H9 (cell line): Measurements from ENCODE around the gene TRABD. TPM values are rescaled to one million over a fixed set of nuclear protein-coding genes. Genes with fewer than 3 reads are reported as not detected.
"Not testable (repeated sequence)": the region's sequence is repeated elsewhere in the genome, so short reads cannot be mapped to it uniquely, and the experiment has no call there.

Source experiments
- DNase-seq: peaks from one replicate; pipeline ENCODE4 v3.0.0-alpha.2; 2017
- H2AFZ ChIP-seq: one replicate; pipeline ENCODE4 v1.6.1; 2013; ENCODE audit warnings: mild to moderate bottlenecking, low read length, control low read depth, moderate library complexity
- H2AK5ac ChIP-seq: 2 replicates; pipeline ENCODE4 v1.6.1; 2013; ENCODE audit warnings: low read length, control low read depth, mixed read lengths; ENCODE audit not compliant: insufficient read length
- H2BK120ac ChIP-seq: one replicate; pipeline ENCODE4 v1.6.1; 2013; ENCODE audit warnings: low read depth, mild to moderate bottlenecking, low read length, control low read depth, inconsistent platforms; ENCODE audit not compliant: poor library complexity, severe bottlenecking
- H2BK12ac ChIP-seq: 2 replicates; pipeline ENCODE4 v1.6.1; 2013; ENCODE audit warnings: low read length, control low read depth, mixed read lengths, low read depth; ENCODE audit not compliant: insufficient read length
- H2BK15ac ChIP-seq: 2 replicates; pipeline ENCODE4 v1.6.1; 2013; ENCODE audit warnings: low read depth, low read length, control low read depth
- H2BK20ac ChIP-seq: one replicate; pipeline ENCODE4 v1.6.1; 2013; ENCODE audit warnings: low read depth, mild to moderate bottlenecking, low read length, control low read depth, inconsistent platforms; ENCODE audit not compliant: poor library complexity, severe bottlenecking
- H2BK5ac ChIP-seq: 2 replicates; pipeline ENCODE4 v1.6.1; 2013; ENCODE audit warnings: low read length, control low read depth, mixed read lengths; ENCODE audit not compliant: insufficient read length
- H3K14ac ChIP-seq: 2 replicates; pipeline ENCODE4 v1.6.1; 2013; ENCODE audit warnings: low read length, control low read depth; ENCODE audit not compliant: insufficient read depth
- H3K18ac ChIP-seq: 2 replicates; pipeline ENCODE4 v1.6.1; 2013; ENCODE audit warnings: low read depth, mild to moderate bottlenecking, mixed read lengths, low read length, control low read depth; ENCODE audit not compliant: insufficient read length
- H3K23ac ChIP-seq: 2 replicates; pipeline ENCODE4 v1.6.1; 2013; ENCODE audit warnings: low read length, control low read depth, mixed read lengths, low read depth; ENCODE audit not compliant: insufficient read length
- H3K23me2 ChIP-seq: 2 replicates; pipeline ENCODE4 v1.6.1; 2013; ENCODE audit warnings: low read depth, mild to moderate bottlenecking, mixed read lengths, low read length, control low read depth; ENCODE audit not compliant: insufficient read length, poor library complexity, severe bottlenecking
- H3K27ac ChIP-seq: 2 replicates; pipeline ENCODE4 v1.5.1; 2013; ENCODE audit warnings: low read length, control low read depth, mixed read lengths, low read depth; ENCODE audit not compliant: insufficient read length
- H3K27me3 ChIP-seq: 2 replicates; pipeline ENCODE4 v1.6.1; 2013; ENCODE audit warnings: low read length, control low read depth, inconsistent platforms; ENCODE audit not compliant: insufficient read depth
- H3K4ac ChIP-seq: 2 replicates; pipeline ENCODE4 v1.6.1; 2013; ENCODE audit warnings: low read depth, mild to moderate bottlenecking, control low read depth, inconsistent platforms, low read length, moderate library complexity
- H3K4me1 ChIP-seq: 2 replicates; pipeline ENCODE4 v1.6.1; 2013; ENCODE audit warnings: low read length, control low read depth, inconsistent platforms; ENCODE audit not compliant: insufficient read depth
- H3K4me2 ChIP-seq: 2 replicates; pipeline ENCODE4 v1.6.1; 2013; ENCODE audit warnings: low read length, control low read depth, mixed read lengths; ENCODE audit not compliant: insufficient read length, insufficient read depth
- H3K56ac ChIP-seq: 2 replicates; pipeline ENCODE4 v1.6.1; 2013; ENCODE audit warnings: low read depth, mild to moderate bottlenecking, mixed read lengths, low read length, control low read depth; ENCODE audit not compliant: insufficient read length
- H3K79me1 ChIP-seq: 2 replicates; pipeline ENCODE4 v1.6.1; 2013; ENCODE audit warnings: low read depth, mild to moderate bottlenecking, moderate library complexity, low read length, control low read depth, inconsistent platforms; ENCODE audit not compliant: insufficient read depth, poor library complexity, severe bottlenecking
- H3K79me2 ChIP-seq: 2 replicates; pipeline ENCODE4 v1.6.1; 2013; ENCODE audit warnings: low read length, control low read depth, inconsistent platforms; ENCODE audit not compliant: insufficient read depth
- H3K9ac ChIP-seq: 2 replicates; pipeline ENCODE4 v1.6.1; 2013; ENCODE audit warnings: low read length, control low read depth, mixed read lengths; ENCODE audit not compliant: insufficient read length; ENCODE audit errors: extremely low read depth
- H3K9me3 ChIP-seq: one replicate; pipeline ENCODE4 v1.6.1; 2013; ENCODE audit warnings: low read depth, low read length, inconsistent platforms; ENCODE audit not compliant: control insufficient read depth
- H3T11ph ChIP-seq: one replicate; pipeline ENCODE4 v1.6.1; 2013; ENCODE audit warnings: mild to moderate bottlenecking, low read length, control low read depth, inconsistent platforms
- H4K20me1 ChIP-seq: one replicate; pipeline ENCODE4 v1.6.1; 2013; ENCODE audit not compliant: control insufficient read depth, insufficient read length, insufficient read depth
- H4K5ac ChIP-seq: 2 replicates; pipeline ENCODE4 v1.6.1; 2013; ENCODE audit warnings: low read depth, mild to moderate bottlenecking, mixed read lengths, low read length, control low read depth; ENCODE audit not compliant: insufficient read length
- H4K8ac ChIP-seq: replicated peaks from 2 replicates; pipeline ENCODE4 v1.6.1; 2013; ENCODE audit warnings: low read length, control low read depth, mixed read lengths, low read depth; ENCODE audit not compliant: insufficient read length
- H4K91ac ChIP-seq: 2 replicates; pipeline ENCODE4 v1.6.1; 2013; ENCODE audit warnings: low read depth, mild to moderate bottlenecking, moderate library complexity, mixed read lengths, low read length, control low read depth; ENCODE audit not compliant: insufficient read length
- H3K27ac Mint-ChIP-seq, 3 experiments: 2 replicates in 2 of 3; 3 replicates in 1 of 3; pipeline ENCODE4 v1.8.0; 2020 to 2021; ENCODE audit warnings: mixed read lengths in 3 of 3, mild to moderate bottlenecking in 1 of 3, moderate library complexity in 1 of 3
- H3K27me3 Mint-ChIP-seq: 2 replicates; pipeline ENCODE4 v1.8.0; 2021; ENCODE audit warnings: low read depth, mild to moderate bottlenecking, moderate library complexity, mixed read lengths
- H3K36me3 Mint-ChIP-seq, 3 experiments: 2 replicates in 2 of 3; 3 replicates in 1 of 3; pipeline ENCODE4 v1.8.0; 2020 to 2021; ENCODE audit warnings: low read depth in 3 of 3, mixed read lengths in 3 of 3; ENCODE audit not compliant: insufficient read depth in 1 of 3
- H3K4me1 Mint-ChIP-seq, 2 experiments: 2 replicates each; pipeline ENCODE4 v1.8.0; 2020; ENCODE audit warnings: mixed read lengths in 2 of 2
- H3K4me3 Mint-ChIP-seq, 2 experiments: 2 replicates in 1 of 2; 3 replicates in 1 of 2; pipeline ENCODE4 v1.8.0; 2020 to 2021; ENCODE audit warnings: mild to moderate bottlenecking in 2 of 2, mixed read lengths in 2 of 2, moderate library complexity in 1 of 2
- H3K9me3 Mint-ChIP-seq, 2 experiments: 2 replicates in 1 of 2; 3 replicates in 1 of 2; pipeline ENCODE4 v1.8.0; 2020; ENCODE audit warnings: mild to moderate bottlenecking in 2 of 2, mixed read lengths in 2 of 2, moderate library complexity in 1 of 2
- CTCF ChIP-seq: fragments of 200-600 bp; sonication (generic); conservative IDR thresholded peaks from 3 replicates; pipeline ENCODE4 v1.8.0; 2021; ENCODE audit warnings: antibody characterized with exemption, mild to moderate bottlenecking
- WGBS: extraction: QIAGEN DNeasy Blood & Tissue Kit; methylation state at CpG from one replicate; pipeline ENCODE4 v1.1.7; 2013; ENCODE audit warnings: missing lambda C conversion rate, low lambda C conversion rate, mixed read lengths; ENCODE audit not compliant: insufficient read length; ENCODE audit errors: extremely low coverage; 5-methylcytosine and 5-hydroxymethylcytosine counted together
- total RNA-seq: library from RNA; stranded (reverse); gene quantifications from 2 replicates; pipeline ENCODE4 v1.2.1, GENCODE V29; 2021

TRABD gene
- total RNA-seq, 1 experiment from 2014 or later: 47.8 TPM

DNA sequence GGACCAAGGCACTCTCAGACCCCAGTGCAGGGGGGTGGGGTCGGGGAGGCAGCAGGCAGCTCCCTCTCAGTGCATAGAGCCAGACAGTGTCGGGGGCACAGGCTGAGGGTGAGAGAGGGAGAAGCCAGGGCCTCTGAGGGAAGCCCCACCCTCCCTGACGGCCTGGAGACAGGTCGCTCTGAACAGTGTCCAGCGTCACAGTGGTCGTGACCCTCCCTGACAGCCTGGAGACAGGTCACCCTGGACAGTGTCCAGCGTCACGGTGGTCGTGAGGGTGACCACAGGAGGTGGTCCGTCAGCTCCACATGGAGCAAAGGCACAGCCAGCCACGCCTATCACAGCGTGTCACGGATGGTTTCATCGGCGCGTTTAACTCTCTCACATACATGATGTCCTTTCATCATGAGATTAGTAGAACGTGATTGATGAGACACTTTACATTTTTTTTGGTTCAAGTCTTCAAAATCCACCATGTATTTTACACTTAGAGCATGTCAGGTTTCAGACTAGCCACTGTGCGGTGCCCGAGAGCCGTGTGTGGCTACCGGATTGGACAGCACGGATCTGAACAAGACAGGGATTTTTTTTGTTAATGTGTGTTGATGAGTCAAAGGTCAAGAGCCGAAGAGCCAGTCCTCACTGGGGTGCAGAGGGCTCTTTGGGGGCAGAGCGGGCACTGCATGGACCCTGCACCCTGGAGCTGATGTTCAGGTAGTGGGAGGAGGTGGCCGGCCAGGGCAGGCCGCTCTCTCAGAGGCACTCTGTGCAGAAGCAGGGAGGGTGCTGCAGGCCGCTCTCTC lies 39.1 kb upstream of the TRABD start:
- Histone ChIP-seq H3T11ph (no peak overlapping the region), H3K23me2 (peaks cover 6% of the 10 kb centered on the region), H2BK15ac (no peak overlapping the region), H4K20me1 (no peaks in the 10 kb centered on the region), H3K14ac (no peak overlapping the region; the same call in 1 of the 2 replicates), H3K4me2 (no peak overlapping the region), H2BK12ac (no peak overlapping the region), H2AK5ac (no peak overlapping the region), H3K27ac (no peak overlapping the region), H3K56ac (no peak overlapping the region), H4K8ac (peak overlapping the region; percentile 58), H3K9me3 (no peaks in the 10 kb centered on the region), H4K91ac (no peak overlapping the region), H3K79me2 (no peaks in the 10 kb centered on the region), H3K18ac (no peak overlapping the region), H3K23ac (no peak overlapping the region), H2BK120ac (no peak overlapping the region), H3K27me3 (no peaks in the 10 kb centered on the region), H2AFZ (no peak overlapping the region), H2BK5ac (no peak overlapping the region), H3K4me1 (no peaks in the 10 kb centered on the region), H3K79me1 (no peaks in the 10 kb centered on the region), H4K5ac (no peak overlapping the region), H2BK20ac (no peak overlapping the region), H3K4ac (no peak overlapping the region), H3K9ac (no peak overlapping the region)
- no peak overlapping the region for H3K27ac Mint-ChIP-seq
- no CpG with 5 or more reads among the region's 27 CpGs for WGBS
- TF ChIP-seq CTCF: peak; percentile 40; the same call in 2 of the 3 replicates
- H3K4me1 Mint-ChIP-seq: peaks cover 2 to 7% of the 10 kb centered on the region in 2 experiments
- H3K9me3 Mint-ChIP-seq: no peaks in the 10 kb centered on the region; a peak in 1 of 5 replicates
- H3K27me3 Mint-ChIP-seq: peaks cover 28% of the 10 kb centered on the region
- no peak for DNase-seq
- H3K36me3 Mint-ChIP-seq: no peaks in the 10 kb centered on the region; a peak in 1 of 7 replicates
- peak overlapping the region in 1 of 2 experiments; percentile 74; a peak in 3 of 5 replicates for H3K4me3 Mint-ChIP-seq

DNA sequence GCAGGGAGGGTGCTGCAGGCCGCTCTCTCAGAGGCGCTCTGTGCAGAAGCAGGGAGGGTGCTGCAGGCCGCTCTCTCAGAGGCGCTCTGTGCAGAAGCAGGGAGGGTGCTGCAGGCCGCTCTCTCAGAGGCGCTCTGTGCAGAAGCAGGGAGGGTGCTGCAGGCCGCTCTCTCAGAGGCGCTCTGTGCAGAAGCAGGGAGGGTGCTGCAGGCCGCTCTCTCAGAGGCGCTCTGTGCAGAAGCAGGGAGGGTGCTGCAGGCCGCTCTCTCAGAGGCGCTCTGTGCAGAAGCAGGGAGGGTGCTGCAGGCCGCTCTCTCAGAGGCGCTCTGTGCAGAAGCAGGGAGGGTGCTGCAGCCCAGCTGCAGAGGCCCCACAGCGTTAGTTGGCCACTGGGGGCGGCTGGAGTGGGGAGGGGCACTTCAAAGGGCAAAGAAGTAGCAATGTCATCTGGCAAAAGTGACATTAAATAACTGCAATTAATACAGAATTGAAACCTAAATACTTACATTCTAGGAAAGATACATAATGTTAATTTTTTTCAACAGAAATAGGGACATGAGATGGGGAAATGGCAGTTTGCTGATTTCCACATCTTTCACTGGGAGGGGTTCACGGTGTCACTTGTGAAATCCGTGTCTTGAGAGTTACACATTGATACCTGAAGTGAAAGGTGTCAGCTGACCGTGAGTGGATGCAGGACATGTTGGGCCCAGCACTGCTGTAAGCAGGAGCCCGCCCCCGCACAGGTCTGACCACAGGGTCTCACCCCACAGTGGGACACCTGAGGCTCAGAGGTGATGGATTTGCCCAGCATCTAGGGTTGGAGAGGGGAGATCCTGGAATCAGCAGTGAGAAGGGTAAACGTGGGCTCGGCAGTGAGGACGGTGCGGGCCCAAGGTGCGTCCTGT lies 38.2 kb upstream of the TRABD start:
- not testable (repeated sequence) for H3K4me1 Mint-ChIP-seq, H3K27ac Mint-ChIP-seq, H3K9me3 ChIP-seq, H2AFZ ChIP-seq, H3K4me3 Mint-ChIP-seq, H3K56ac ChIP-seq, H4K91ac ChIP-seq, H3T11ph ChIP-seq, H3K79me2 ChIP-seq, H3K79me1 ChIP-seq, H2BK12ac ChIP-seq, H4K20me1 ChIP-seq, H3K27ac ChIP-seq, H3K9me3 Mint-ChIP-seq, H3K23me2 ChIP-seq, H3K27me3 ChIP-seq, H3K14ac ChIP-seq, H2AK5ac ChIP-seq, H3K4me2 ChIP-seq, H2BK15ac ChIP-seq, H4K5ac ChIP-seq, H3K36me3 Mint-ChIP-seq, H3K4me1 ChIP-seq, DNase-seq, H2BK5ac ChIP-seq, H3K18ac ChIP-seq, H3K9ac ChIP-seq, H3K23ac ChIP-seq, H2BK20ac ChIP-seq, H4K8ac ChIP-seq, H2BK120ac ChIP-seq, H3K4ac ChIP-seq
- peaks cover 24% of the 10 kb centered on the region for H3K27me3 Mint-ChIP-seq
- no CpG with 5 or more reads among the region's 26 CpGs for WGBS
